Omental fat pad (tissue), 4 donors: ENCODE measurements around the gene IER2. TPM values are rescaled to one million over a fixed set of nuclear protein-coding genes. Genes with fewer than 3 reads are reported as not detected.
A peak's percentile ranks its signal among the peaks of the same experiment; 100 is the strongest.

Source experiments
- ATAC-seq: fragments of 150-250 bp; one replicate; pipeline ENCODE4 v1.9.1; 2016; ENCODE audit warnings: mild to moderate bottlenecking, moderate library complexity; ENCODE audit not compliant: low FRiP score
- DNase-seq: peaks from one replicate; pipeline ENCODE4 v3.0.0-alpha.2; 2019; ENCODE audit warnings: low spot score
- total RNA-seq, 4 donors: library from RNA; depleted of rRNA; stranded (reverse); fragments of >200 nt; gene quantifications; one replicate each; pipeline ENCODE4 v1.1.0, GENCODE V29; 2016
- TF ChIP-seq, protein P1 (sequence below), 3 donors: fragments of 450-650 bp; IDR thresholded peaks; one replicate each; pipeline ENCODE4 v1.5.1; 2016 to 2017; ENCODE audit warnings: antibody characterized with exemption in 3 of 3, mild to moderate bottlenecking in 3 of 3, moderate library complexity in 2 of 3

Gene IER2, protein sequence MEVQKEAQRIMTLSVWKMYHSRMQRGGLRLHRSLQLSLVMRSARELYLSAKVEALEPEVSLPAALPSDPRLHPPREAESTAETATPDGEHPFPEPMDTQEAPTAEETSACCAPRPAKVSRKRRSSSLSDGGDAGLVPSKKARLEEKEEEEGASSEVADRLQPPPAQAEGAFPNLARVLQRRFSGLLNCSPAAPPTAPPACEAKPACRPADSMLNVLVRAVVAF
- 100 to 1,000 TPM; 110 to 253 (median 210) TPM for total RNA-seq

GRCh38 chr19:13150187-13150930 is at the start of gene IER2, which contains the start of gene STX10:
Gene IER2, plus strand, starts transcription at chr19:13150411. Its CDS starts 2,776 bp downstream, at chr19:13153187.
Gene STX10, minus strand, starts transcription at chr19:13150375. Its CDS starts 202 bp downstream, at chr19:13150173.
- TF ChIP-seq, protein P1, sequence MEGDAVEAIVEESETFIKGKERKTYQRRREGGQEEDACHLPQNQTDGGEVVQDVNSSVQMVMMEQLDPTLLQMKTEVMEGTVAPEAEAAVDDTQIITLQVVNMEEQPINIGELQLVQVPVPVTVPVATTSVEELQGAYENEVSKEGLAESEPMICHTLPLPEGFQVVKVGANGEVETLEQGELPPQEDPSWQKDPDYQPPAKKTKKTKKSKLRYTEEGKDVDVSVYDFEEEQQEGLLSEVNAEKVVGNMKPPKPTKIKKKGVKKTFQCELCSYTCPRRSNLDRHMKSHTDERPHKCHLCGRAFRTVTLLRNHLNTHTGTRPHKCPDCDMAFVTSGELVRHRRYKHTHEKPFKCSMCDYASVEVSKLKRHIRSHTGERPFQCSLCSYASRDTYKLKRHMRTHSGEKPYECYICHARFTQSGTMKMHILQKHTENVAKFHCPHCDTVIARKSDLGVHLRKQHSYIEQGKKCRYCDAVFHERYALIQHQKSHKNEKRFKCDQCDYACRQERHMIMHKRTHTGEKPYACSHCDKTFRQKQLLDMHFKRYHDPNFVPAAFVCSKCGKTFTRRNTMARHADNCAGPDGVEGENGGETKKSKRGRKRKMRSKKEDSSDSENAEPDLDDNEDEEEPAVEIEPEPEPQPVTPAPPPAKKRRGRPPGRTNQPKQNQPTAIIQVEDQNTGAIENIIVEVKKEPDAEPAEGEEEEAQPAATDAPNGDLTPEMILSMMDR (IDR thresholded peaks at IDR 0.05) = no peak
- peak; percentile 64 for ATAC-seq
- peak; percentile 74 for DNase-seq

GRCh38 chr19:13100841-13101589 is 49.2 kb upstream of the IER2 start:
- TF ChIP-seq, protein P1 (IDR thresholded peaks at IDR 0.05) = no peak
- no peak for DNase-seq
- ATAC-seq = no peak

DNA sequence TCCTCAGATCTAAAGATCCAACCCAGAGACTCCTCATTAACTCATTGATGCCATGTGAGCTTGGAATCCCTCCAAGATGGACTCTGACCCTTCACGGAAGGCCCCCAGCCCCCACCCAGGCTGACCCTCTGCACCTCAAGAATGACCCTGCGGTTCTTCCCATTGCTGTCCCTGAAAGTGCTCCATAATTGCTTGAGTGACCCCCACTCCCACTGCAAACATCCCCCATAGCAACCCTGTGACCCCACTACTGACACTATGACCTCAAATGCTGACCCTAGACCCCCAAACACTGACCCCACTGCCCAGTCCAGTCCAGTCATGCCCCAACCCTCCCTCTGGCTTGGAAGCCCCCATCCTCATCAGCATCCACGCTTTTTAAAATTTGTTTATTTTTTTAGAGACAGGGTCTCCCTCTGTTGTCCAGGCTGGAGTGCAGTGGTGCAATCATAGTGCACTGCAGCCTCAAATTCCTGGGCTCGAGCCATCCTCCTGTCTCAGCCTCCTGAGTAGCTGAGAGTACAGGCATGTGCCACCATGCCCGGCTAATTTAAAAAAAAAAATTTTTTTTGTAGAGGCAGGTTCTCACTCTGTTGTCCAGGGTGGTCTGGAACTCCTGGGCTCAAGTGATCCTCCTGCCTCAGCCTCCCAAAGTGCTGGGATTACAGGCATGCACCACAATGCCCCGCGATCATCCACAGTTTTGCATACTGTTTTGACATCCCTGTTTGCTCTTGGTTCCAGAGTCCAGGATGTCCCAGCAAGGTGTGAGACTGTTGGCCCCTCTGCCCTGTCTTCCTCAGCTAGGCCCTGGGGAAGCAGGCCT is 48.4 kb upstream of the IER2 start:
- TF ChIP-seq, protein P1 (IDR thresholded peaks at IDR 0.05) = no peak
- ATAC-seq (no peak), DNase-seq (no peak)

GRCh38 chr19:13102416-13102665 is 47.9 kb upstream of the IER2 start:
- DNase-seq (no peak), ATAC-seq (no peak)
- TF ChIP-seq, protein P1 (IDR thresholded peaks at IDR 0.05) = no peak

DNA sequence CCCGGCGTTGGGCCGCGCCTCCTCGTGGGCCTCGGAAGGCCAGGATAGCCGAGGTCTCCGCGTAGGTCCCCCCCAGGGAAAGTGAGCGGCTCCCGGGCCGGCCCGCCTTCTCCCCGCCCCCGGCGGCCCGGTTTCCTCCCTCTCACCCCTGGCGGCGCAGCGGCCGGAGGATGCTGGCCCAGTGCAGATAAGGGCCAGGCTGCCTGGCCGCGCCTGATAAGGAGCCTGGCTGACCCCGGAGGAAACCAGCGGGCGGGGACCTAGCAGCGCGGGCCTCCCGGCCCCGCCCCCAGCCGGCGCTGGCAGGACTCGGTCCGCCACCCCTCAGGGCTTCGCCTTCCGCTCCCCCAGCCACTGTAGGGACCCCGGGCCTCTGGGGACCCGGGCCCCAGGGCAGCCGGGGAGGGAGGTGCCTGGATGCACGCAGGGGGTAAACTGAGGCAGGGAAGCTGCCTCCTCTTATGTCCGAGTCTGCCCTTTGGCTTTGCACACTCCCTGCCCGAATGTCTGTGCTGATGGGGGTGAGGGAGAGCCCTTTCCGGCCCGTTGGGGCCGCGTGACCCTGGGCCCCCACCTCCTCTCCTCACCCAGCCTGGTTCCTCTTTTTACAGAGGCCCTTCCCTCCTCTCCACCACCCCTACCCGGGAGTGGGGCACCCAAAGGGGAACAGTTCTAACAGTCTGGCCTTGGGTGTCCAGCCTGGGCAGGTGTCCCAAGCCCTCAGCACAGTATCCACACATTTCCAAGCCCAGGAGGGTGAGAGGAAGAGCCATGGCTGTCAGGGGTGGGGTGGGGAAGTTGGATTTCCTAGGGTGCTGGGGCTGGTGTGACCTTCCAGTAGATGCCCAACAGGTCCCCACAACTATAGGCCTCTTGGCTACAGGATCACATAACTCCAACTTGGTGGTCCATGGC is 47.3 kb upstream of the IER2 start, which contains the start of gene LYL1:
Gene LYL1, minus strand, starts transcription at position 193 of the 915 bp plus-strand sequence. CDS start 1,687 bp downstream, outside the sequence.
- TF ChIP-seq, protein P1 (IDR thresholded peaks at IDR 0.05) = no peak
- no peak for DNase-seq
- peak; percentile 49 for ATAC-seq
